NB4 (cell line): ENCODE results near the gene GABARAP.
"Not testable (repeated sequence)": the region's sequence is repeated elsewhere in the genome, so short reads cannot be mapped to it uniquely, and the experiment has no call there.

ENCODE experiments used
- DNase-seq: peaks from one replicate; pipeline ENCODE4 v3.0.0; 2010; ENCODE audit warnings: low read depth
- H3K4me3 ChIP-seq: one replicate; pipeline ENCODE4 v1.5.1; 2011; ENCODE audit warnings: mild to moderate bottlenecking, low read depth, low read length, moderate library complexity
- CTCF ChIP-seq: IDR thresholded peaks from one replicate; pipeline ENCODE4 v1.5.1; 2012; ENCODE audit warnings: low read depth, low read length
- MAX ChIP-seq: IDR thresholded peaks from 2 replicates; pipeline ENCODE4 v1.6.1; 2011; ENCODE audit warnings: low read depth, low read length
- MYC ChIP-seq: IDR thresholded peaks from 2 replicates; pipeline ENCODE4 v1.6.1; 2011; ENCODE audit warnings: low read depth, low read length
- POLR2A ChIP-seq: IDR thresholded peaks from 2 replicates; pipeline ENCODE4 v1.6.1; 2011; ENCODE audit warnings: mild to moderate bottlenecking; ENCODE audit not compliant: insufficient read length; ENCODE audit errors: extremely low read depth

Gene GABARAP

GRCh38 chr17:7249214-7249613 is 7.0 kb upstream of the GABARAP start:
- peak overlapping the region; percentile 87 for H3K4me3 ChIP-seq
- no peak for TF ChIP-seq MYC
- no peak for TF ChIP-seq CTCF
- TF ChIP-seq POLR2A = no peak
- no peak for TF ChIP-seq MAX
- no peak for DNase-seq

- TF ChIP-seq MYC (no peak), CTCF (no peak), POLR2A (no peak), MAX (no peak)
- no peak for DNase-seq
- peak overlapping the region; percentile 87 for H3K4me3 ChIP-seq
Measured at GRCh38 chr17:7248796-7249195, 6.5 kb upstream of the GABARAP start.

GRCh38 chr17:7246779-7247178 is 4.5 kb upstream of the GABARAP start:
- no peak for TF ChIP-seq MYC
- TF ChIP-seq CTCF = no peak
- no peak for TF ChIP-seq POLR2A
- TF ChIP-seq MAX = no peak
- DNase-seq = no peak
- no peak overlapping the region for H3K4me3 ChIP-seq

- not testable (repeated sequence) for H3K4me3 ChIP-seq, DNase-seq
Measured at GRCh38 chr17:7243838-7244237, 1.6 kb upstream of the GABARAP start.

- H3K4me3 ChIP-seq = no peak overlapping the region
- DNase-seq = no peak
- TF ChIP-seq MYC (no peak), CTCF (no peak), POLR2A (no peak), MAX (no peak)
Measured at GRCh38 chr17:7243453-7243729, 1.1 kb upstream of the GABARAP start.

- TF ChIP-seq MYC = peak; percentile 86
- TF ChIP-seq MAX = peak; percentile 91
- no peak for TF ChIP-seq POLR2A
- DNase-seq = peak; percentile 90
- peak overlapping the region; percentile 74 for H3K4me3 ChIP-seq
Measured at GRCh38 chr17:7242717-7243452, 636 bp upstream of the GABARAP start.

GRCh38 chr17:7241090-7241733 is 1.0 kb downstream of the GABARAP start:
- DNase-seq = no peak
- peak overlapping the region; percentile 84 for H3K4me3 ChIP-seq
- TF ChIP-seq POLR2A (no peak), CTCF (no peak), MAX (no peak), MYC (no peak)
